WTC11 (cell line): ENCODE measurements around the gene ANKRD11.
"Not testable (repeated sequence)": the region's sequence is repeated elsewhere in the genome, so short reads cannot be mapped to it uniquely, and the experiment has no call there.

Source experiments
- CREB1 ChIP-seq: sonication (generic); formaldehyde crosslinking; IDR thresholded peaks from 2 replicates; pipeline ENCODE4 v1.8.0; 2023; ENCODE audit warnings: mild to moderate bottlenecking, missing genetic modification reagents
- GABPB1 ChIP-seq: sonication (generic); formaldehyde crosslinking; IDR thresholded peaks from 2 replicates; pipeline ENCODE4 v1.8.1; 2023; ENCODE audit warnings: mild to moderate bottlenecking, missing genetic modification reagents
- SP1 ChIP-seq: sonication (generic); formaldehyde crosslinking; conservative IDR thresholded peaks from 2 replicates; pipeline ENCODE4 v1.8.1; 2022; ENCODE audit warnings: missing genetic modification reagents
- ZNF121 ChIP-seq: sonication (generic); formaldehyde crosslinking; IDR thresholded peaks from 2 replicates; pipeline ENCODE4 v1.8.0; 2023; ENCODE audit warnings: missing genetic modification reagents
- ZNF396 ChIP-seq: fragments of 250-450 bp; sonication (Bioruptor Pico); IDR thresholded peaks from 2 replicates; pipeline ENCODE4 v1.8.0; 2021; ENCODE audit warnings: mild to moderate bottlenecking, moderate library complexity, borderline replicate concordance
- TF ChIP-seq, protein P1 (sequence below): fragments of 200-600 bp; IDR thresholded peaks from 2 replicates; pipeline ENCODE4 v1.8.0; 2022; ENCODE audit warnings: antibody characterized with exemption
- TF ChIP-seq, protein P2 (sequence below): sonication (generic); formaldehyde crosslinking; IDR thresholded peaks from 2 replicates; pipeline ENCODE4 v1.8.1; 2023; ENCODE audit warnings: mild to moderate bottlenecking, missing genetic modification reagents, moderate library complexity
- TF ChIP-seq, protein P3 (sequence below): sonication (generic); formaldehyde crosslinking; conservative IDR thresholded peaks from 2 replicates; pipeline ENCODE4 v1.8.1; 2023; ENCODE audit warnings: mild to moderate bottlenecking, low read depth, missing genetic modification reagents, moderate library complexity
- TF ChIP-seq, protein P4 (sequence below): sonication (generic); formaldehyde crosslinking; IDR thresholded peaks from 2 replicates; pipeline ENCODE4 v1.8.0; 2022; ENCODE audit warnings: mild to moderate bottlenecking, missing genetic modification reagents

DNA sequence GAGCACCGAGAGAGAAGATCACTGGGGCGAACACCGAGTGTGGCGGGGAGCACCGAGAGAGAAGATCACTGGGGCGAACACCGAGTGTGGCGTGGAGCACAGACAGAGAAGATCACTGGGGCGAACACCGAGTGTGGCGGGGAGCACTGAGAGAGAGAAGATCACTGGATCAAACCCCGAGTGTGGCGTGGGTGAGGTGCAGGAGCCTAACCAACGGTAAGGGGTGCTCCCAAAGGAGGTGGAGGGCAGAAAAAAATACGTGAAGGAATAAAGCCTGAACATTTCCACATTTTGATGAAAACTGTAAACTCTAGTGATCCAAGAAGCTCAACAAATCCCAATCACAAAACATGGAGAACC lies 100.2 kb downstream of the ANKRD11 start:
- TF ChIP-seq, protein P1, sequence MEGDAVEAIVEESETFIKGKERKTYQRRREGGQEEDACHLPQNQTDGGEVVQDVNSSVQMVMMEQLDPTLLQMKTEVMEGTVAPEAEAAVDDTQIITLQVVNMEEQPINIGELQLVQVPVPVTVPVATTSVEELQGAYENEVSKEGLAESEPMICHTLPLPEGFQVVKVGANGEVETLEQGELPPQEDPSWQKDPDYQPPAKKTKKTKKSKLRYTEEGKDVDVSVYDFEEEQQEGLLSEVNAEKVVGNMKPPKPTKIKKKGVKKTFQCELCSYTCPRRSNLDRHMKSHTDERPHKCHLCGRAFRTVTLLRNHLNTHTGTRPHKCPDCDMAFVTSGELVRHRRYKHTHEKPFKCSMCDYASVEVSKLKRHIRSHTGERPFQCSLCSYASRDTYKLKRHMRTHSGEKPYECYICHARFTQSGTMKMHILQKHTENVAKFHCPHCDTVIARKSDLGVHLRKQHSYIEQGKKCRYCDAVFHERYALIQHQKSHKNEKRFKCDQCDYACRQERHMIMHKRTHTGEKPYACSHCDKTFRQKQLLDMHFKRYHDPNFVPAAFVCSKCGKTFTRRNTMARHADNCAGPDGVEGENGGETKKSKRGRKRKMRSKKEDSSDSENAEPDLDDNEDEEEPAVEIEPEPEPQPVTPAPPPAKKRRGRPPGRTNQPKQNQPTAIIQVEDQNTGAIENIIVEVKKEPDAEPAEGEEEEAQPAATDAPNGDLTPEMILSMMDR, result not testable (repeated sequence)
- TF ChIP-seq, protein P2, sequence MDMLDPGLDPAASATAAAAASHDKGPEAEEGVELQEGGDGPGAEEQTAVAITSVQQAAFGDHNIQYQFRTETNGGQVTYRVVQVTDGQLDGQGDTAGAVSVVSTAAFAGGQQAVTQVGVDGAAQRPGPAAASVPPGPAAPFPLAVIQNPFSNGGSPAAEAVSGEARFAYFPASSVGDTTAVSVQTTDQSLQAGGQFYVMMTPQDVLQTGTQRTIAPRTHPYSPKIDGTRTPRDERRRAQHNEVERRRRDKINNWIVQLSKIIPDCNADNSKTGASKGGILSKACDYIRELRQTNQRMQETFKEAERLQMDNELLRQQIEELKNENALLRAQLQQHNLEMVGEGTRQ, result not testable (repeated sequence)
- TF ChIP-seq GABPB1, CREB1, ZNF396, ZNF121, SP1 (CRISPR knock-in tag): not testable (repeated sequence)
- TF ChIP-seq, protein P3, sequence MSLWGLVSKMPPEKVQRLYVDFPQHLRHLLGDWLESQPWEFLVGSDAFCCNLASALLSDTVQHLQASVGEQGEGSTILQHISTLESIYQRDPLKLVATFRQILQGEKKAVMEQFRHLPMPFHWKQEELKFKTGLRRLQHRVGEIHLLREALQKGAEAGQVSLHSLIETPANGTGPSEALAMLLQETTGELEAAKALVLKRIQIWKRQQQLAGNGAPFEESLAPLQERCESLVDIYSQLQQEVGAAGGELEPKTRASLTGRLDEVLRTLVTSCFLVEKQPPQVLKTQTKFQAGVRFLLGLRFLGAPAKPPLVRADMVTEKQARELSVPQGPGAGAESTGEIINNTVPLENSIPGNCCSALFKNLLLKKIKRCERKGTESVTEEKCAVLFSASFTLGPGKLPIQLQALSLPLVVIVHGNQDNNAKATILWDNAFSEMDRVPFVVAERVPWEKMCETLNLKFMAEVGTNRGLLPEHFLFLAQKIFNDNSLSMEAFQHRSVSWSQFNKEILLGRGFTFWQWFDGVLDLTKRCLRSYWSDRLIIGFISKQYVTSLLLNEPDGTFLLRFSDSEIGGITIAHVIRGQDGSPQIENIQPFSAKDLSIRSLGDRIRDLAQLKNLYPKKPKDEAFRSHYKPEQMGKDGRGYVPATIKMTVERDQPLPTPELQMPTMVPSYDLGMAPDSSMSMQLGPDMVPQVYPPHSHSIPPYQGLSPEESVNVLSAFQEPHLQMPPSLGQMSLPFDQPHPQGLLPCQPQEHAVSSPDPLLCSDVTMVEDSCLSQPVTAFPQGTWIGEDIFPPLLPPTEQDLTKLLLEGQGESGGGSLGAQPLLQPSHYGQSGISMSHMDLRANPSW (CRISPR knock-in tag), result not testable (repeated sequence)
- TF ChIP-seq, protein P4, sequence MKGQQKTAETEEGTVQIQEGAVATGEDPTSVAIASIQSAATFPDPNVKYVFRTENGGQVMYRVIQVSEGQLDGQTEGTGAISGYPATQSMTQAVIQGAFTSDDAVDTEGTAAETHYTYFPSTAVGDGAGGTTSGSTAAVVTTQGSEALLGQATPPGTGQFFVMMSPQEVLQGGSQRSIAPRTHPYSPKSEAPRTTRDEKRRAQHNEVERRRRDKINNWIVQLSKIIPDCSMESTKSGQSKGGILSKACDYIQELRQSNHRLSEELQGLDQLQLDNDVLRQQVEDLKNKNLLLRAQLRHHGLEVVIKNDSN (CRISPR knock-in tag), result not testable (repeated sequence)
